Right cardiac atrium (tissue), 5 donors: ENCODE measurements around the gene CREG2. TPM values are rescaled to one million over a fixed set of nuclear protein-coding genes. Genes with fewer than 3 reads are reported as not detected.

ENCODE experiments used
- ATAC-seq, 2 donors: fragments of 200-7000 bp; cut with Tn5 transposase; one replicate each; pipeline versions ENCODE4 v1.8.0 to v1.9.1; 2020; ENCODE audit warnings: moderate library complexity in 2 of 2, mild to moderate bottlenecking in 1 of 2
- DNase-seq, 3 donors: peaks; one replicate each; pipeline ENCODE4 v3.0.0-alpha.2; 2020
- H3K27ac ChIP-seq: one replicate; pipeline ENCODE4 v1.5.1; 2013; ENCODE audit warnings: mild to moderate bottlenecking, low read length, control low read depth, moderate library complexity
- H3K27me3 ChIP-seq: one replicate; pipeline ENCODE4 v1.6.1; 2013; ENCODE audit not compliant: control insufficient read depth, insufficient read depth
- H3K4me1 ChIP-seq: one replicate; pipeline ENCODE4 v1.6.1; 2013; ENCODE audit warnings: low read length; ENCODE audit not compliant: control insufficient read depth, insufficient read depth
- H3K4me3 ChIP-seq: one replicate; pipeline ENCODE4 v1.5.1; 2013; ENCODE audit warnings: low read length, control low read depth
- H3K9me3 ChIP-seq: one replicate; pipeline ENCODE4 v1.6.1; 2013; ENCODE audit warnings: low read length; ENCODE audit not compliant: control insufficient read depth
- WGBS: extraction: QIAGEN DNeasy Blood & Tissue Kit; methylation state at CpG from one replicate; pipeline ENCODE4 v1.1.7; 2013; 5-methylcytosine and 5-hydroxymethylcytosine counted together
- intact Hi-C, 4 donors: fragments of 100-400 bp; cut with DNase I; formaldehyde crosslinking; loops; one replicate each; pipeline versions ENCODE4 v1.11.0 to v1.14.0; 2022 to 2023
- polyA plus RNA-seq: library from polyadenylated mRNA; stranded (reverse); fragments of 200-250 nt; gene quantifications from one replicate; pipeline ENCODE4 v1.2.3, GENCODE V29; 2013
- total RNA-seq, 4 donors: library from RNA; stranded (reverse); fragmentation: NEBNext Ultra II Directional; extraction: Animal tissue kit (Norgen Biotek cat#: 25700); gene quantifications; one replicate each; pipeline ENCODE4 v1.2.1, GENCODE V29; 2021
- donor health status: healthy with polysubstance abuse.
- donor health status: DM: no; HTN: yes; CAD: no.
- donor health status: DM: no; HTN: no; CAD: no.
- donor health status: DM: no; HTN: yes; CAD: no; lungs with severe emphysema.
- donor health status: DM: yes; HTN: yes; CAD: no.

CREG2 gene
- total and polyA plus RNA-seq, 5 donors: 0.14 to 1.0 (median 0.19) TPM

DNA sequence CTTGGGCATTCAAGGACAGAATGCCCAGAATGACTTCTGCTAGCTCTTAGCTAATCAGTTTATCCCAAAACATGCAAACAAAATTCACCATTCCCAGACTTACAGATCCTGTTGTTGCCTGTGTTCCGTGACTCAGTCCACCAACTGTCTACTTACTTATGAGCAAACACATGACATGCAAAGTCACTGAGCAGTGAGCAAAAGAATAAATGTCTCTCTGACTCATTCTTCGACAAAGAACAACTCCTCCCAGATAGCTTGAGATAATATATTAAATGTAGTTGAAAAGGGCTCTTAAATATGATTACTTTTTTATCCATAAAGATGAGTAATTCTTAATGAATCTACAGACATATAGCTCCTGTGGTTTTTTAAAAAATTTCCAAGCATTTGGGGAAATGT is 9.0 kb upstream of the CREG2 start:
- WGBS: 78% methylated on average over 2 of the region's 2 CpGs
- H3K27ac ChIP-seq: no peak overlapping the region

DNA sequence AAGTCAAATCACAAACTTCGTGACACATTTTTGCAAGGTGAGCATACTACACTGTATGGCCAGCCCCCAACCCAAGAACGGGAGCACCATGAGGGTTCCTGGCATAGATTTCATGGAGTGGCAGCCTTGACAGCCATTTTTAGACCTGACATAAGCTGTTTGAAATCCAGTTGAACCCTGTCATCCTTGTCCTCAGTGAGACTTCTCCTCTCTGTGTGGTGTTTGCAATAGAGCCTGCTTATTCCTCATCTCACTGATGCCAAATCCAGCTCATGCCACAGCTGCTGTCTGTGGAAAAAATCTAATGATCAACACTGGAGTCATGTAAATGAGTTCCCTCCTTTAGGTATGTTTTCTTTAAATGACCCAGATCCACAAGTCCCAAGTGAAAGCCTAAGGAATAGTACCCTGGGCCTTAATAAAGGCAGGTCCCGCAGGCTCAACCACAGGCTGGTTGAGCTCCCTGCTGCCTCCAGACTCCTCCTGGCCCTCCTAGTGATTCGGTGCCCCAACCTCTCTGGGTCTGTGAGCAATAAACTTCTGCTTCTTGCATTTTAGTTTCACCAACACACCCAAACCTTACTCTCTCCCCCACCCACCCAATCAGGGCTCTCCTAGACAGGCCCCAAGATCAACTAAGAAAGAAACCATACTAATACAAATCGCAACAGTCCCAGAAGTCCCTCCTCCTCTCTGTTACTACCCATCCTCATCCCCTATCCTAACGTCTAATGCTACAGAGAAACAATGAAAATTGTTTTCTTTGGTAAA is 8.4 kb upstream of the CREG2 start:
- ATAC-seq (no peak), DNase-seq (no peak)
- 89% methylated on average over 6 of the region's 6 CpGs for WGBS
- Histone ChIP-seq H3K4me3 (no peak overlapping the region), H3K9me3 (no peaks in the 10 kb centered on the region), H3K4me1 (no peaks in the 10 kb centered on the region), H3K27ac (no peak overlapping the region), H3K27me3 (no peaks in the 10 kb centered on the region)
- intact Hi-C loops: no loop called here

More for the DNA sequence above, 9.0 kb upstream of the CREG2 start:
- intact Hi-C loops: no loop called here
- H3K27me3 ChIP-seq: no peaks in the 10 kb centered on the region
- no peaks in the 10 kb centered on the region for H3K9me3 ChIP-seq
- no peak overlapping the region for H3K4me3 ChIP-seq
- no peak for ATAC-seq
- DNase-seq: no peak
- H3K4me1 ChIP-seq: no peaks in the 10 kb centered on the region

DNA sequence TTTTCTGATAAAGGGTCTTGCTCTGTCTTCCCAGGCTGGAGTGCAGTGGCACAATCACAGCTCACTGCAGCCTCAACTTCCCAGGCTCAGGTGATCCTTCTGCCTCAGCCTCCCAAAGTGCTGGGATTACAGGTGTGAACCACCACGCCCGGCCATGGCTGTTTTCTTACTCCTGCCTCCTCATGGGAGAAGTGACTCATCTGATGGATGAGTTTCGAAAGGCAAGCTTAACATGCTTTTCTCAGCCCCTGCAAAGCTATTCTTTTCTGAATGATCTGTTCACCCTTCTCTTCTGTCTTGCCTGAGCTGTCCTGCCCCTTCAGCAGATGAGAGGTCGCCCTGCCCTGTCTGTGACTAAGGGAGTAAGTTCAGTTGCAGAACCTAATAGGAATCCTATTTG is 929 bp upstream of the CREG2 start:
- no peaks in the 10 kb centered on the region for H3K27me3 ChIP-seq
- DNase-seq (no peak), ATAC-seq (no peak)
- no peak overlapping the region for H3K4me3 ChIP-seq
- intact Hi-C loops: no loop called here
- no peaks in the 10 kb centered on the region for H3K4me1 ChIP-seq
- H3K9me3 ChIP-seq: no peaks in the 10 kb centered on the region
- H3K27ac ChIP-seq: no peak overlapping the region
- 59% methylated on average over 4 of the region's 4 CpGs for WGBS

DNA sequence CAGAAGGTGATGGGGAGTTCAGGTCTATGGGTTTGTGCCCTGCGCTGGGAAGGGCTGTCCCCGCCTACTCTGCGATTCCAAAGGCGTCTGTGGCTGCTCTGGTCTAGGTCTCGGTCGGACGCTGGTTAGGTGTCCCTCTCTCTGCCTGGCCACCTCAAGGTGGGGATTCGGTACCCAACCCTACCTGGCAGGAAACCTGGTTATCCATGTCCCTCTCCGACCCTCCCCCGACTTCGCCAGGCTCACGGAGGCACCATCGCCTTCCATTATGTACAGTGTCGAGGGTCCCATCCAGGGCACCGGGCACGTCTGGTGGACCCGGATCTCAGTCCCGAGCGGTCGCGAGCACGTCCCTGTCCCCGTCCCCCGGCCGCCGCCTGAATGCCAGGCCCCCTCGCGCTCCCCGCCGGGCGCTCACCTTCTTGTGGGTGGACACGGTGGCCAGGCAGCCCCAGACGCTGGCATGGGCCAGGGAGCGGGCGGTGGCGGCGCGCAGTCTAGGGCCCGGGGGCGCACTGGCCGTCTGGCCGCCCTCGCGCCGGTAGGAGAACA is 628 bp downstream of the CREG2 start:
- Histone ChIP-seq H3K4me3 (peak overlapping the region; percentile 42), H3K9me3 (no peaks in the 10 kb centered on the region), H3K4me1 (no peaks in the 10 kb centered on the region), H3K27me3 (no peaks in the 10 kb centered on the region), H3K27ac (no peak overlapping the region)
- peak in 2 of 3 donors; percentile 49 to 55 for DNase-seq
- WGBS: 4% methylated on average over 45 of the region's 45 CpGs
- ATAC-seq: peak; percentile 16 to 66
- intact Hi-C loops: no loop called here

DNA sequence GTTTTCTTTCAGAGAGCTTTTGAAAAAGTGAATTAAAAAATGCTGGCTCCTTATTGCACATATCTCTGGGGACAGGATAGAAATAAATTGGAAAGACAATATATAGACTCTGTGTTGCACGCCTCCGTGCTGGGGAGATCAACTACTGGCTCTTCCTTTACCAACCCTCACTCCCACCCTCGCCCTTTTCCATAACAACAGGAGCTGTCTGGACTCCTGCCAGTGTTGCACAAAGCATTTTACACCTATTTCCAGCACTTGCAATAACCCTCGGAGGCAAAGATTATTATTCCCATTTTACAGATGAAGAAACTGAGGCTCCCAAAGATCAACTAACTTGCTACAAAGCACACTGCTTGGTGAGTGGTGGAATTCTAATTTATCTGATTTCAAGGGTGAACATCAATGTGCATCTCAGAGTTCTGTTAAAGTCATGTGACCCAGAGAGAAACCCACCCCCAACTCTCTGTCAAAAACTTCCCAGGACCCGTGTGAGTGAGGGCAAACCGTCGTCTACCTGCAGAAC is 4.2 kb downstream of the CREG2 start:
- Histone ChIP-seq H3K27me3 (no peaks in the 10 kb centered on the region), H3K9me3 (no peaks in the 10 kb centered on the region), H3K4me3 (no peak overlapping the region), H3K4me1 (no peaks in the 10 kb centered on the region), H3K27ac (no peak overlapping the region)
- intact Hi-C loops: no loop called here
- WGBS: 70% methylated on average over 7 of the region's 7 CpGs
- DNase-seq (no peak), ATAC-seq (no peak)

DNA sequence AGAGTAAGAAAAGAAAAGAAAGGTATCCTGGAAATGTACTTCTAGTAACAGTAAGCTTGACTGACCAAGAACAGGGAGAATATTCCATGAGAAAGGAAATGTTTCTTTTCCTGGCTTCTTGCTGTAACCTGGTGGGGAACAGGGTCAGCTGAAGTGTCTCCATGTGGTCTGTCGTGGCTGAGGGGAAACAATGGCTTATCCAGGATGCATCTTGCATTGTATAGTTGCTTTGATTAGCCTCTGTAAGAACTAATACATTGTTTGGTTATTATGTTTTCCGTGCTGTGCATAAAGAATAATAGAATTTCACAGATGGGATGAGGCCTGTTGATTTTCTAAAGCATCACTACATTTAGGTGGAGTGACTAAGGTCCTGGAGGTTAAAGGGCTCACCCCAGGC is 4.9 kb downstream of the CREG2 start:
- no peak for DNase-seq
- no peaks in the 10 kb centered on the region for H3K9me3 ChIP-seq
- no peak for ATAC-seq
- no peaks in the 10 kb centered on the region for H3K4me1 ChIP-seq
- 77% methylated on average over 2 of the region's 2 CpGs for WGBS
- intact Hi-C loops: no loop called here
- no peak overlapping the region for H3K4me3 ChIP-seq
- no peak overlapping the region for H3K27ac ChIP-seq
- no peaks in the 10 kb centered on the region for H3K27me3 ChIP-seq

DNA sequence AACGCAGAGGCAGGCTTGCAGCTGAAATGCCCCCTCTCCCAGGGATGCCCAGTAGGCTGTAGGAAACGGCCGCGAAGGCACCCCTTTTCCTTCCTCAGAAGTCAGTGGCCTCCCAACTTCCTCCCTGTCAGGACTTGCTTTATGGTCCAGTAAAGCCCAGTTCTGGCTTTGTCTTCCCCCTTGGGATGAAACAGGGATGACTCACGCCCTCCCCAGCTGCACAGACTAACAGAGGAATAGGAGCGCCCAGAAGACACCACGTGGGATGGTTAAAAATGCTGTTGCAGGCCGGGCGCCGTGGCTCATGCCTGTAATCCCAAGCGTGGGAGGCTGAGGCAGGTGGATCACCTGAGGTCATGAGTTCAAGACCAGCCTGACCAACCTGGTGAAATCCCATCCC is 6.9 kb downstream of the CREG2 start:
- ATAC-seq (peak; percentile 90), DNase-seq (peak; percentile 65 to 71 (median 68))
- intact Hi-C loops: no loop called here
- Histone ChIP-seq H3K27ac (no peak overlapping the region), H3K9me3 (no peaks in the 10 kb centered on the region), H3K4me3 (no peak overlapping the region), H3K27me3 (no peaks in the 10 kb centered on the region), H3K4me1 (no peaks in the 10 kb centered on the region)
- WGBS: 54% methylated on average over 11 of the region's 11 CpGs

DNA sequence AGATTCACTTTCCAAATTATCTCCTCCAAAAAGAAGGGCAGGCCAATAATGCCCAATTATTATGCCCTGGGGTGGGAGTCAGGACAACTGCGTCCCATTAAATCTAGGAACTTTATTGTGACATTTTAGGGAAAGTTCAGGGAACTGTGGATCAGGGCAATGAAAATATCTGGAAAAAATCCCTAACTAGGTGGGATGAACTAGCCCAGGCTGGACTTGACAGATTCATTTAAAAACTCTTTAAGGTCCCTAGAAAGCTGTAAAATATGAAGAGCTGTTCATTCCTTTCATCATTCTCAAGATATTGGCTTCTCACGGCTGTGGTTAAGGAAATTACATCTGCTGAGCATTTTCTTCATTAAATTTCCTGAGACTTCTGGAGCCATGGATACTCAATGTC is 8.2 kb downstream of the CREG2 start:
- DNase-seq (no peak), ATAC-seq (no peak)
- no peaks in the 10 kb centered on the region for H3K9me3 ChIP-seq
- H3K27me3 ChIP-seq: no peaks in the 10 kb centered on the region
- no peaks in the 10 kb centered on the region for H3K4me1 ChIP-seq
- intact Hi-C loops: no loop called here
- no peak overlapping the region for H3K4me3 ChIP-seq
- 86% methylated on average over 2 of the region's 2 CpGs for WGBS
- H3K27ac ChIP-seq: no peak overlapping the region

DNA sequence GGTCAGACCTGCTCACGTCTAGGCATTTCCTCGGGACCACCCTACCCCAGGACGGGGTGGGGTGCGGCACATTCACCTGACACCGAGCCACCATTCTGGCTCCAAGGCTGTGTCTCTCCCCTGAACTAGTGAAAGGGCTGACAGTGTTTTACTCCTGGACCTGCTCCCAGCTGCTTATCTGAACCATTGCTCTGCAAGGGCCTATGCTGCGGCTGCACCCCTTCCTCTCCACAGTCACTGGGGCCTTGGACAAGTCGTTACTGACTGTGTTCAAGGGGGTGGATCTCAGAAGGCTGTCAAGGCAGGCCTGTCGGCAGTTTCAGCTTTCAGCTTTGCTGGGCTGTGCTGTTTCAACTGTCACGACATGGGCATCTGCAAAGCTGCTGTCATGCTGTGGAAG is 11.7 kb downstream of the CREG2 start:
- 38% methylated on average over 9 of the region's 9 CpGs for WGBS
- ATAC-seq: peak; percentile 27 to 47
- intact Hi-C loops: no loop called here

DNA sequence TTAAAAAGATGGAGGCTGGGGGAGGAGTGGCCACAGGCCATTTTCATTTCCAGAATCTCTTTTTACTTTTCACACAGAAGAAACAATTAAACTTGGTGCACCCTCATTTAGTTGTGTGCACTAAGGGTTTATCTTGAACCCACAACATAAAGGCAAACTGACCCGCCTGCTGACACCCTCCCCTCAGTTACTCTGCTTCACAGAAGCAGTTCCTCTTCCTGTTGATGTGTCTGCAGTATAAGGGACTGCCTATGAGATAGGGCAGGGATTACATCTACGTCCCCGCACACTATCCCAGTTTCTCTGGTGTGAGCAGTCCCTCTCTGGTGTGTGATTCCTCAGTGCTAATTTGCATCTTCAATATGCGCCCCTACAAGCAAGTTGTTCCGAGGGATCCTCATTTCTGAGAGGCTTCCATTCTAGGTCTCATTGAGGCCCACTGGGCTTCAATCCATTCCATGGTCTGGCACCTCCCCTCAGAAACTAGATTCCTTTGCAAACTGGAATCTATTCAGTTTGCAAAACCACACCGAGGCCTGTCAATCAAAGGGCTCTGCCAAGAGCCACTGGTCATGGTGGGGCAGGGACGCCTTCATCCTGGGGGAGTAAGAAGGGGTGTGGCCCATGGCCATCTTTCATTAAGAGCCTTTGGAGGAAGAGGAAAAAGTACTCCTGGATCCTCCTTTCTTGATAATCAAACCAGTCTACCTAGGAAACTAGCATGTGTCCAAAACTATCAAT is 12.3 kb downstream of the CREG2 start:
- H3K9me3 ChIP-seq: no peaks in the 10 kb centered on the region
- intact Hi-C loops: no loop called here
- WGBS: 85% methylated on average over 7 of the region's 7 CpGs
- no peak overlapping the region for H3K27ac ChIP-seq
- ATAC-seq (no peak), DNase-seq (no peak)
- no peaks in the 10 kb centered on the region for H3K4me1 ChIP-seq
- no peaks in the 10 kb centered on the region for H3K27me3 ChIP-seq
- H3K4me3 ChIP-seq: no peak overlapping the region

More for the DNA sequence above, 11.7 kb downstream of the CREG2 start:
- Histone ChIP-seq H3K27me3 (no peaks in the 10 kb centered on the region), H3K4me3 (no peak overlapping the region), H3K27ac (no peak overlapping the region), H3K9me3 (no peaks in the 10 kb centered on the region), H3K4me1 (no peaks in the 10 kb centered on the region)
- no peak for DNase-seq

DNA sequence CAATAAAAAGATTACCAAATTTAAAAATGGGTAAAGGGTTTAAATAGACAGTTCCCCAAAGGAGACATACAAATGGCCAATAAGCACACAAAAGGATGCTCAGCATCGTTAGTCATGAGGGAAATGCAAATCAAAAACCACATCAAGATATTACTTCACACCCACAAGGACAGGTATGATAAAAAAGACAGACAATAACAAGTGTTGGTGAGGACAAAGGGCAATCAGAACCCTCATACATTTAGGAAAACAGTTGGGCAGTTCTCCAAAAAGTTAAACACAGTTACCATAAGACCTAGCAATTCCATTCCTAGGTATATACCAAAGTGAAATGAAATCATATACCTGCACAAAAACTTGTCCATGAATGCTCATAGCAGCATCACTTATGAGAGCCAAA is 14.5 kb downstream of the CREG2 start:
- 80% methylated on average over 1 of the region's 1 CpG for WGBS
- Histone ChIP-seq H3K4me3 (no peak overlapping the region), H3K9me3 (no peaks in the 10 kb centered on the region), H3K27me3 (no peaks in the 10 kb centered on the region), H3K4me1 (no peaks in the 10 kb centered on the region), H3K27ac (no peak overlapping the region)
- intact Hi-C loops: no loop called here
- DNase-seq (no peak), ATAC-seq (no peak)
